Ishikawa (cell line): ENCODE results near the gene MOB3B.

Source experiments
- CEBPB ChIP-seq: IDR thresholded peaks from 2 replicates; pipeline ENCODE4 v1.6.1; 2012
- EGR1 ChIP-seq: IDR thresholded peaks from 2 replicates; pipeline ENCODE4 v1.6.1; 2012
- EP300 ChIP-seq: IDR thresholded peaks from 2 replicates; pipeline ENCODE4 v1.6.1; 2012; ENCODE audit warnings: borderline replicate concordance
- FOXM1 ChIP-seq: IDR thresholded peaks from 2 replicates; pipeline ENCODE4 v1.6.1; 2012; ENCODE audit warnings: low read depth, borderline replicate concordance
- REST ChIP-seq: IDR thresholded peaks from 2 replicates; pipeline ENCODE4 v1.6.1; 2012; ENCODE audit warnings: low read depth, mild to moderate bottlenecking
- TAF1 ChIP-seq: IDR thresholded peaks from 2 replicates; pipeline ENCODE4 v1.6.1; 2012; ENCODE audit warnings: low read depth, mild to moderate bottlenecking
- TF ChIP-seq, protein P1 (sequence below): IDR thresholded peaks from 2 replicates; pipeline ENCODE4 v1.6.1; 2012

DNA sequence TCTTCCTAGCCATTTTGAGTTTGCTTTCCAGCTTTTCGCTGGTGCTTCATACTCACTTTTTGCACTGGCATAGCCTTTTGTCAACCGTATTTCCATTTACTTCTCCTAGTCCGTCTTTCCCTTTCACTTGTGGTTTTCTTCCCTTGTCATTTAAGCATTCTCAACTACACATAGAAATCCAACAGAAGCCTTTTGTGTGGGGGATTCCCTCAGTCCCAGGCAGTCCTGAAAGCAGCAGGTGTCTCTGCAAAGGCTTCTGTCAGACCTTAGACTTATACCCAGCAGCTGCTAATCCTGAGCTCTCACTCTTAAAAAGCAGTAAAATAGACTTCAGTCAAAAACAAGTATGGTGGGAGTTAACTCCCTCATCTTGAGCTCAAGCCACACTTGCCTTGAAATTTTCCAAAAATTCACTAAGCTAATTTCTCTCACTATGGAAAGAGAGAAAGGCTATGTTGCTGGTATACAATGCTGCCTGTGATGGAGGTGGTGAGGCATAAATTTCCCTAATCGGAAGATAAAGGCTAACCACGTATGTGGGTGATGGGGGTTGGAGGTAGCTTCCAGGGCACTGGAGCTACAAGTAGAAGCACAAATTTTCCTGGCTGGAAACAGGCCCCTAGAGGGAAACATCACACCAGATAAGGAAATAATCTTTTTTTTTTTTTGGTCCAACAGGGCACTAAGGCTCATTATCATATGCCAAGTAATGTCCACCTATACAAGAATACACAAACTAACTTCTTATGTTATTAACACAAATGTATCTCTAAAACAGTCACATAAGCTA is 40.3 kb downstream of the MOB3B start:
- no peak for TF ChIP-seq CEBPB
- no peak for TF ChIP-seq REST
- TF ChIP-seq, protein P1, sequence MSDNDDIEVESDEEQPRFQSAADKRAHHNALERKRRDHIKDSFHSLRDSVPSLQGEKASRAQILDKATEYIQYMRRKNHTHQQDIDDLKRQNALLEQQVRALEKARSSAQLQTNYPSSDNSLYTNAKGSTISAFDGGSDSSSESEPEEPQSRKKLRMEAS: no peak
- no peak for TF ChIP-seq EP300
- no peak for TF ChIP-seq FOXM1
- no peak for TF ChIP-seq EGR1
- no peak for TF ChIP-seq TAF1
